GM19035 (cell line): ENCODE data around the gene PABPN1.

Experiments
- ATAC-seq: cut with Tn5 transposase; IDR thresholded peaks from one replicate; pipeline ENCODE4 v1.9.1; 2021; ENCODE audit not compliant: unreplicated experiment

The PABPN1 gene

DNA sequence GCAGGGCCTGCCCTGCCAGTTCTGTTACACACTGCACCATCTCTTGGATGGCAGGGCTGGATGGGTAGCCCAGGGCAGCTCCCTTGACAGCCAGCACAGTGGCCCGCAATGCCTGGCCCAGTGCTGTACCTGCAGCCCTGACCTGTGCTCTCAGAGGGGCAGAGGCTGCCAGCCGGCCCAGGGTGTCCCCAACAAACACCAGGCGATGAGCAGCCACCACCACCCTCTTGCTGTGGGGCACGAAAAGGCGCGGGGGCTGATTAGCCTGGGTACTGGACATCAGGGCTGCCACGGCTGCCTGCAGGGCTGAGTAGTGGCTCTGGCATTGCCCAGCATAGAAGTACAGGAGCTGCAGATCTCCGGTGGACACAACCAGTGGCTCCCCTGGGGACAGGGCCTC, 36.0 kb downstream of the PABPN1 start:
- ATAC-seq, result no peak

DNA sequence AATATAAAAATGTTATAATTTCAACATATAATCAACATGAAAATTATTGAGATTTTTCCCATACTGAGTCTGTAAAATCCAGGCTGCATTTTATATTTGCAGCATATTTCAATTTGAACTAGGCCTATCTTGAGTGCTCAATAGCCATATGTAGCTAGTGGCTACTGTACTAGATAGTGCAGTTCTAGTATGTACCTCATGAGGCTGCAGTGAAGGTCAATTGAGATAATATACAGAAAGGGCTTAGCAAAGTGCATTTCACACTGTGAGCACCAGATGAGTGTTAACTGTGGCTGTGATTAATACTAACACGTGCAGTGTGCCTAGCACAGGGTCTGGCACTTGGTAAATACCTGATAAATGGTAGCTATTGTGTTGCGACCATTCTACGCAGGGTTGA, 36.8 kb downstream of the PABPN1 start:
- no peak for ATAC-seq

DNA sequence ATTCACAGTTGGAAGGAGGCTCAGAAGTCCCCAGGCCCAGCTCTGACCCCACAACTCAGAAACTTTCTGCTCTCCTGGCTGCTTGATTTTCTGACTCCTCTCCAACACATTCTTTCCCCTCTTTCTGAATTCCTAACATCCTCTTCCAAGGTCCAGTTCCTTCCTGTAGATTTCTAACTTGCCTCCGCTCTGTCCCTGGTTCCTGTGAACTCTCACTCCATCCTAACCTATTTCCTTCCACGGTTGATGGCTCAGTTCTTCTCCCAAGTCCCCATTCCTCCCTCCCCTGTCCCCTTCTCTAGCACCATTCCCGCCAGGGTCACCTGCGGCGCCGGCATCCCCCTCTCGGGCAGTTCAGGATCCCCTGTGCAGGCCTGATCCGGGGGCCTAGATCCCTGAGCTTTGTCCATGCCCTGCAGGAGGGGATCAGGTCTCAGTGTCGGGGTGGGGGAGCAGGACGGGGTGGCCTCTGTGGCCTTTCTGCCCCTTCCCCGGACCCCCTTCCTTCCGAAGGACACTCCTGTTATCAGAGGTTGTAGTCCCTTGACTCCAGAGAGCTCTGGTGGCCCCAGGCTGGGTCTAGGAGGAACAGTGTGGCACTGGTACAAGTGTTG, 37.4 kb downstream of the PABPN1 start:
- ATAC-seq, result no peak

DNA sequence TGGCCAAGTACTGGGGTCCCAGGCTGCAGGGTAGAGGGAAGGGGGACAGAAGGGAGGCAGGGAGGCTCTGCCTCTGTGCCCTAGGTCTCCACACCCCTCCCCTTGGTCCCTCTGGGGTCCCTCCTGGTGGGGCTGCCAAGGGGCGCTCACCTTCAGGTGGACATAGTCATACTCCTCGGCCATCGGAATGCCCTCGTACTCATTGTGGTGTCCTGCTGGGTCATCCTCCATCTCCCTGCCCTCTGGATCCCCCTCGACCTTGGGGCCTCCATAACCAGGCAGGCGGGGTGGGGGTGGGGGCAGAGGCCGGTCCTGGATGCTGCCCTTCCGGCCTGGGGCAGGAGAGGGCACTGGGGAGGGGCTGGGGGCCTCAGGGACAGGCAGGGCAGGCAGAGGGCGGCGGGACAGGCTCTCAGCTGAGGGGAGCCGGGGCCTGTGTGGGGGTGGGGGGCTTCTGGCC, 37.9 kb downstream of the PABPN1 start:
- ATAC-seq, result no peak

GRCh38 chr14:23359722-23360447, 38.6 kb downstream of the PABPN1 start:
- ATAC-seq, result no peak

DNA sequence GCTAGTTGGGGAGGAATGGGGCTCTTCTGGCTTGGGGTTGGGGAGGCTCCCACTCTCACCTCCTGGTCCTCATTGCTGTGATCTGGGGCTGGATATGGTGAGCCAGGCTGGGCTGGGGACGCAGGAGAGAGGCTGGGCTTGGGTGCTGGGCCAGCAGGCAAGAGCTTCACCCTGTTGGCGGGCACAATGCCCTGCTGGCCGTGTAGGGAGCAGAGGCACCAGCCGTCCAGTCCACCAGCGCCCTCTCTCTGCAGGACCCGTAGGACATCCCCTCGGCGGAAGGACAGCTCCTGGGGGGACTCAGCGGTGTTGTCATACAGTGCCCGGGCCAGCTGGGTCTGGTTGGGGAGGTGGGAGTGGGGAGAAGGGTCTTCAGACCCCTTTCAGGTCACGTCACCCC, 39.2 kb downstream of the PABPN1 start:
- ATAC-seq, result no peak

DNA sequence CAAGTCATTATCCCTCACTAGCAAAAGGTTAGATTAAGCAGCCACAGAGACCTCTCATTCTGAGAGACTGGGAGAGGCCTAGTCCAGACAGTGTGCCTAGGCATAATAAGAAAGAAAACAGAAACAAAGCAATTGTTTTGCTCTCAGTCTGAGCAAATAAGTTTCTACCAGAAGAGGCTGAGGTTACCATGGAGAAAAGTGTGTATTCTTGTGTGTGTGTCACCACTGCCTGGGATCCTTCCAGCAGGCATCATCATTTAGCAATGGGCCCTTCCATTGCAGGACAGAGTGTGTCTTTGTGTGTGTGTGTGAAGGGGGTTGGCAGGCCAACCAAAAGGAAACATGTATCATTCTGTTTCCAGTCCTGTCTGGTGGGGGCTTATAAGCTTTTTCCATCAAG, 40.1 kb downstream of the PABPN1 start:
- ATAC-seq, result no peak

DNA sequence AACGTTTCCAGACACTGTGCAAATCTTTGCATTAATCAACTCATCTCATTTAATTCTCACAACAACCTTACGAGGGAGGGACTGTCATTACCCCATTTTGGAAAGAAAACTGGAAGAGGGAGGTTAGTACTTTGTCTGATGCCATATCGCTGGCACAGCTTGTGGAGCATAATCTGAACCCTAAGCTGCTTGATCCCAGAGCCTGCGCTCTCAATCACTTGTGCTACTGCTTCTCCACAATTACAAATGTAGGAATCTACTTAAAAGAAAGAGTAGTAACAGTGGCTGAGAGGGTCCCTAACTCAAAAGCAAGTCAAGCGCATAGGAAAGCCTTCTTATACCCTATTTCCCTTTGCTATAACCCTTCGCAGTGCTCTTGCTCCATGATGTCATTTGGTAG, 40.5 kb downstream of the PABPN1 start:
- no peak for ATAC-seq

DNA sequence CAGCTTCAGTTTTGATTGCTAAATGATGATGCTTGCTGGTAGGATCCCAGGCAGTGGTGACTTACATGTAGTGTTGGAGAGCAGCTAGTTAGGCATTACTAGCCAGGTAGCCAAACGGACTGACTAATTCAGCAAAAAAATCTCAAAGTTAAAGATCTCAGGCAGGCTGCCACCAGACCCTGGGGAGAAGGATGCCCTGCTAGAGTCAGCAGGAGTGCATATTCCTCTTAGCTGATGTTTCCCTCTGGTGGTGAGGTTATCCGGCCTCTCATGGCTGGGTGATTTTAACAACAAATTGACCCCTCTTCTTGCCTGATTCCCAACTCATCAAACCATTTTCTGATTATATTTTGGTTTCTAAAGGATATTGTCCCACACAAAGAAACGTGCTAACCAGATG, 40.9 kb downstream of the PABPN1 start:
- ATAC-seq, result no peak

GRCh38 chr14:23364164-23365035, 43.1 kb downstream of the PABPN1 start:
- no peak for ATAC-seq

- no peak for ATAC-seq
These were observed 43.9 kb downstream of the PABPN1 start, which contains the start of gene EFS for GRCh38 chr14:23365036-23365731. Gene EFS (minus strand): TSS chr14:23365172. CDS start chr14:23365025, 147 bp downstream.

- no peak for ATAC-seq
These were observed 44.6 kb downstream of the PABPN1 start for GRCh38 chr14:23365732-23366425.

DNA sequence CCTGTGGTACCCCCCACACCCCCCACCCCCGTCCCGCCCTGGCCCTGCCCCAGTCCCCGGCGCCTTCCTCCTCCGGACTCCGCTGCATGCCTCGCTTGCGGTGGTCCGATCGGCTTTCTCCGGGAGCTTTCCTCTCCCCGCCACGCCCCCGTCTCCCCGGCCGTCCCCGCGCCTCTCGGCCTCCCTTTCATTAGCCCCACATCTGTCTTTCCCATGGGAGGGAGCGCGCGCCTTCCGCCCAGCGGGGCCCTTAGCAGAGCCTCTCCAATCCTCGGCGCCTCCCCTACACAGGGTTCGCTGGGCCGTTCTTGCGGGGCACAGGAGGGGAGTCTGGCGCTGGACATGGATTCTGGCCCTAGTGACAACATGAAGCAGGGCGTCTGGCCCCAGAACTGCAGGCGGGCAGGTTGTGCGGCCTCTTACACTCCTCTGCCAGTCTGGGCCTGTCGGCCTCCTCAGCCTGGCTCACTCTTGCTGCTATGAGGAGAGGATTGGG, 45.2 kb downstream of the PABPN1 start:
- no peak for ATAC-seq

GRCh38 chr14:23370221-23370620, 49.0 kb downstream of the PABPN1 start:
- ATAC-seq, result no peak

GRCh38 chr14:23371865-23372264, 50.6 kb downstream of the PABPN1 start:
- no peak for ATAC-seq

GRCh38 chr14:23372509-23372908, 51.3 kb downstream of the PABPN1 start, which contains the start of gene IL25:
Gene IL25 (plus strand): TSS chr14:23372809.
- ATAC-seq, result no peak

DNA sequence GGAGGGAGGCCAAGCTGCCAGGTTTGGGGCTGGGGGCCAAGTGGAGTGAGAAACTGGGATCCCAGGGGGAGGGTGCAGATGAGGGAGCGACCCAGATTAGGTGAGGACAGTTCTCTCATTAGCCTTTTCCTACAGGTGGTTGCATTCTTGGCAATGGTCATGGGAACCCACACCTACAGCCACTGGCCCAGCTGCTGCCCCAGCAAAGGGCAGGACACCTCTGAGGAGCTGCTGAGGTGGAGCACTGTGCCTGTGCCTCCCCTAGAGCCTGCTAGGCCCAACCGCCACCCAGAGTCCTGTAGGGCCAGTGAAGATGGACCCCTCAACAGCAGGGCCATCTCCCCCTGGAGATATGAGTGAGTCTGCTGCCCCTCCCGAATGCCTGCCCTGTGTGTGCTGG, 51.8 kb downstream of the PABPN1 start:
- ATAC-seq, result no peak
